ENCODE measurements around the gene CRHR2. TPM values are rescaled to one million over a fixed set of nuclear protein-coding genes. Genes with fewer than 3 reads are reported as not detected.

Gene CRHR2
- total RNA-seq, 4 donors from 2014 or later, result 0.39 to 0.45 TPM; not detected in 2

GRCh38 chr7:30702200-30702599 is 19.9 kb upstream of the CRHR2 start:
- no peaks in the 10 kb centered on the region for H3K9me3 ChIP-seq
- 78 to 89% methylated on average over 1 of the region's 1 CpG for WGBS, 2 donors
- peaks cover 0 to 2% of the 10 kb centered on the region in 2 donors for H3K4me1 ChIP-seq
- TF ChIP-seq POLR2A (IDR thresholded peaks at IDR 0.05), result no peak
- TF ChIP-seq CTCF (IDR thresholded peaks at IDR 0.05), result no peak
- H3K27ac ChIP-seq, result no peak overlapping the region
- H3K27me3 ChIP-seq, result no peaks in the 10 kb centered on the region
- no peak for DNase-seq
- H3K4me3 ChIP-seq (replicated peaks in 1 of 3), result no peak overlapping the region
- H3K36me3 ChIP-seq, result no peaks in the 10 kb centered on the region
- intact Hi-C loops (cut with DNase I), result no loop called here

- H3K27me3 ChIP-seq, result no peaks in the 10 kb centered on the region
- no peak for DNase-seq
- 60 to 67% methylated on average over 3 of the region's 3 CpGs for WGBS, 2 donors
- no peaks in the 10 kb centered on the region for H3K4me1 ChIP-seq
- H3K9me3 ChIP-seq, result no peaks in the 10 kb centered on the region
- intact Hi-C loops (cut with DNase I), result no loop called here
- H3K27ac ChIP-seq, result no peak overlapping the region
- no peak overlapping the region for H3K4me3 ChIP-seq (replicated peaks in 1 of 3)
- TF ChIP-seq CTCF (IDR thresholded peaks at IDR 0.05) (no peak), POLR2A (IDR thresholded peaks at IDR 0.05) (no peak)
- no peaks in the 10 kb centered on the region for H3K36me3 ChIP-seq
Observed at GRCh38 chr7:30700941-30701340, 18.7 kb upstream of the CRHR2 start.

- H3K27me3 ChIP-seq, result no peaks in the 10 kb centered on the region
- no peak overlapping the region for H3K4me3 ChIP-seq (replicated peaks in 1 of 3)
- no peak for DNase-seq
- intact Hi-C loops (cut with DNase I), result no loop called here
- no peak for TF ChIP-seq CTCF (IDR thresholded peaks at IDR 0.05)
- TF ChIP-seq POLR2A (IDR thresholded peaks at IDR 0.05), result no peak
- H3K27ac ChIP-seq, result no peak overlapping the region
- no peaks in the 10 kb centered on the region for H3K9me3 ChIP-seq
- WGBS, 2 donors, result 70 to 71% methylated on average over 13 to 14 of the region's 17 CpGs
- H3K4me1 ChIP-seq, result no peaks in the 10 kb centered on the region
- no peaks in the 10 kb centered on the region for H3K36me3 ChIP-seq
Observed at GRCh38 chr7:30699706-30700495, 17.6 kb upstream of the CRHR2 start.

GRCh38 chr7:30698481-30698880 is 16.2 kb upstream of the CRHR2 start:
- intact Hi-C loops (cut with DNase I), result no loop called here
- DNase-seq, result no peak
- 89 to 96% methylated on average over 4 of the region's 4 CpGs for WGBS, 2 donors
- H3K9me3 ChIP-seq, result no peaks in the 10 kb centered on the region
- H3K4me1 ChIP-seq, result no peaks in the 10 kb centered on the region
- no peak overlapping the region for H3K4me3 ChIP-seq (replicated peaks in 1 of 3)
- TF ChIP-seq CTCF (IDR thresholded peaks at IDR 0.05) (no peak), POLR2A (IDR thresholded peaks at IDR 0.05) (no peak)
- H3K36me3 ChIP-seq, result no peaks in the 10 kb centered on the region
- no peak overlapping the region for H3K27ac ChIP-seq
- H3K27me3 ChIP-seq, result no peaks in the 10 kb centered on the region

GRCh38 chr7:30697719-30698460 is 15.6 kb upstream of the CRHR2 start:
- Histone ChIP-seq H3K9me3 (no peaks in the 10 kb centered on the region), H3K4me3 (replicated peaks in 1 of 3) (no peak overlapping the region), H3K27ac (no peak overlapping the region), H3K36me3 (no peaks in the 10 kb centered on the region), H3K27me3 (no peaks in the 10 kb centered on the region), H3K4me1 (no peaks in the 10 kb centered on the region)
- DNase-seq, result no peak
- TF ChIP-seq POLR2A (IDR thresholded peaks at IDR 0.05), result no peak
- no peak for TF ChIP-seq CTCF (IDR thresholded peaks at IDR 0.05)
- intact Hi-C loops (cut with DNase I), result no loop called here
- 66 to 69% methylated on average over 9 to 14 of the region's 15 CpGs for WGBS, 2 donors
